ENCODE results near the gene CFAP97D1. TPM values are rescaled to one million over a fixed set of nuclear protein-coding genes. Genes with fewer than 3 reads are reported as not detected.

Gene CFAP97D1
- polyA plus RNA-seq, 2 of the 4 experiments (the other 2 are of a cell fraction): not detected

- WGBS (ENCODE audit: missing lambda C conversion rate): 5% methylated on average over 1 of the region's 1 CpG
- peak in 1 of 2 experiments; percentile 51 for DNase-seq (ENCODE audit: low read depth in 1 of 2, low spot score in 1 of 2)
- no peaks in the 10 kb centered on the region for H3K9me3 ChIP-seq
- peak overlapping the region; percentile 53 to 75; a peak in 5 of 6 replicates for H3K27ac ChIP-seq
- no peak overlapping the region; the same call in 2 of the 3 replicates for H3K4me3 ChIP-seq
- peak; percentile 46 for FAIRE-seq
- peaks cover 21% of the 10 kb centered on the region for H3K4me1 ChIP-seq
- H3K4me2 ChIP-seq: peak overlapping the region; percentile 61
- ATAC-seq: peak in 1 of 2 experiments; percentile 45; a peak in 3 of 6 replicates
- ChIA-PET CTCF (interaction anchor here (0.6 to 5.4 kb wide), 7 partner anchors 11 to 141 kb away, joined by 3 to 37 read pairs (median 4); partner anchors contain the start of gene CD300LG), POLR2A (no interaction called here)
- TF ChIP-seq CEBPB (IDR thresholded peaks at IDR 0.05): peak in 1 of 2 experiments; percentile 41; a peak in 1 of 4 replicates
- no peak for TF ChIP-seq FOSL2 (IDR thresholded peaks at IDR 0.05)
- TF ChIP-seq FOSL2 (CRISPR knock-in tag; IDR thresholded peaks at IDR 0.05): peak; percentile 55
- no peak for TF ChIP-seq ESRRA (IDR thresholded peaks at IDR 0.05; ENCODE audit: borderline replicate concordance, low read length)
- TF ChIP-seq FOSB (CRISPR knock-in tag; IDR thresholded peaks at IDR 0.05): no peak
- no peak for TF ChIP-seq JUN (IDR thresholded peaks at IDR 0.05)
- no peak for TF ChIP-seq EHMT2 (IDR thresholded peaks at IDR 0.05; ENCODE audit: low read depth)
Measured at GRCh38 chr17:43814714-43815113, 34.5 kb downstream of the CFAP97D1 start.

DNA sequence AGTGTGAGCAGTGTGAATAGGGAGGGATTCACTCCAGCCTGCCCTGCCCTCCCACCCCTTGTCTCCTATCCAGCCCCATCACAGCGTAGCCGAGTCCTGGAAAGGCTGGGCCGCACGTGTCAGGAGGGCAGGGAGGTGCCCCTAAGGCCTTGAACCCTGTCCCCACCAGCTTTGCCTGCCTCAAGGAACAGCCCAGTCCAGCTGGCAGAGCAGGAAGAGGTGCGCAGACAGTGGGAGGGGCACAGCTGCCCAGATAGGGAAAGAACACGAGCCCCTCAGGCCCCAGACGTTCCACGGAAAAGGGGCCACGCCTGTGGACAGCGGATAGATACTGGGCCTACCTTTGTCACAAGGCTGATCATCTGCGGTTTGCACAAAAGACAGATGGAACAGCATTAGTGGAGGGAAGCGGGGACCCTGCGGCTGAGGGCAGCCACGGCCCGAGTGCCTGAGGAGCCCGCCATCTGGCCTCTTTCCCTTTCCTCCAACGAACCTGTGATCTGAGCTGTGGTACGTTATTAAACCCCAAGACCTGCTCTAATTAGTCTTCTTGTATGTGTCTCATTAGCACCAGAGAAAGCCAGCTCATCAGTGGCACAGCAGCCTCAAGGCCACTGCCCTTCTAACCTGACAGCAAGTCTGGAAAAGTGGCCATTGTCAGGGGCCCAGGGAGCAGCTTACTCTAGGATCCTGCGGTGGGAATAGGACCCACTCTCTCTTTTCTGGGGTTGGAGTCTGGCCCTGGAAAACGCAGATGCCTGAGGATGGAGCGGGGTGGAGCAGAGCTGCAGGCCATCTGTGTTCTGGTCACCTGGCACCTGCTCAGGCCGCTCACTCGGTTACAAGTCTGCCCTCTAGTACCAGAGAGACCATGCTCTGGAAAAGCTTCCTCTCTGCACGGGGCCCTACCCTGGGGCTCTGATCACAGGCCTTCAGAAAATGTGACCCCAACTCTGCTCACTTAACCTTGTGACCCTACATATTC lies 36.4 kb downstream of the CFAP97D1 start:
- no peak for TF ChIP-seq EHF (CRISPR knock-in tag; IDR thresholded peaks at IDR 0.05)

GRCh38 chr17:43817826-43818225 lies 37.6 kb downstream of the CFAP97D1 start:
- FAIRE-seq (no peak), ATAC-seq (no peak), DNase-seq (ENCODE audit: low read depth in 1 of 2, low spot score in 1 of 2) (no peak)
- no peaks in the 10 kb centered on the region for H3K9me3 ChIP-seq
- 96% methylated on average over 9 of the region's 9 CpGs for WGBS (ENCODE audit: missing lambda C conversion rate)
- no peak overlapping the region for H3K4me2 ChIP-seq
- H3K4me3 ChIP-seq: no peak overlapping the region
- no peak for TF ChIP-seq CEBPB (IDR thresholded peaks at IDR 0.05)
- no peak for TF ChIP-seq MAZ (IDR thresholded peaks at IDR 0.05; ENCODE audit: borderline replicate concordance, low read depth, low read length)
- TF ChIP-seq TFCP2L1 (CRISPR knock-in tag; IDR thresholded peaks at IDR 0.05): no peak
- TF ChIP-seq, protein P1, sequence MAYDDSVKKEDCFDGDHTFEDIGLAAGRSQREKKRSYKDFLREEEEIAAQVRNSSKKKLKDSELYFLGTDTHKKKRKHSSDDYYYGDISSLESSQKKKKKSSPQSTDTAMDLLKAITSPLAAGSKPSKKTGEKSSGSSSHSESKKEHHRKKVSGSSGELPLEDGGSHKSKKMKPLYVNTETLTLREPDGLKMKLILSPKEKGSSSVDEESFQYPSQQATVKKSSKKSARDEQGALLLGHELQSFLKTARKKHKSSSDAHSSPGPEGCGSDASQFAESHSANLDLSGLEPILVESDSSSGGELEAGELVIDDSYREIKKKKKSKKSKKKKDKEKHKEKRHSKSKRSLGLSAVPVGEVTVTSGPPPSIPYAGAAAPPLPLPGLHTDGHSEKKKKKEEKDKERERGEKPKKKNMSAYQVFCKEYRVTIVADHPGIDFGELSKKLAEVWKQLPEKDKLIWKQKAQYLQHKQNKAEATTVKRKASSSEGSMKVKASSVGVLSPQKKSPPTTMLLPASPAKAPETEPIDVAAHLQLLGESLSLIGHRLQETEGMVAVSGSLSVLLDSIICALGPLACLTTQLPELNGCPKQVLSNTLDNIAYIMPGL (CRISPR knock-in tag; IDR thresholded peaks at IDR 0.05; ENCODE audit: borderline replicate concordance): no peak
- TF ChIP-seq RNF2 (IDR thresholded peaks at IDR 0.05; ENCODE audit: borderline replicate concordance, low read depth): no peak
- TF ChIP-seq RFX5 (IDR thresholded peaks at IDR 0.05): no peak
- TF ChIP-seq CHD2 (IDR thresholded peaks at IDR 0.05; ENCODE audit: low read length, partially characterized antibody): no peak
- no peak for TF ChIP-seq CBX2 (IDR thresholded peaks at IDR 0.05; ENCODE audit: borderline replicate concordance, low read depth)
- no peak for TF ChIP-seq ZFP36 (IDR thresholded peaks at IDR 0.05; ENCODE audit: borderline replicate concordance, partially characterized antibody)
- no peak for TF ChIP-seq MAFK (IDR thresholded peaks at IDR 0.05; ENCODE audit: partially characterized antibody)
- TF ChIP-seq, protein P2, sequence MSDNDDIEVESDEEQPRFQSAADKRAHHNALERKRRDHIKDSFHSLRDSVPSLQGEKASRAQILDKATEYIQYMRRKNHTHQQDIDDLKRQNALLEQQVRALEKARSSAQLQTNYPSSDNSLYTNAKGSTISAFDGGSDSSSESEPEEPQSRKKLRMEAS (IDR thresholded peaks at IDR 0.05): no peak
- no peak for TF ChIP-seq FOSL2 (IDR thresholded peaks at IDR 0.05)
- no peak for TF ChIP-seq FOSL2 (CRISPR knock-in tag; IDR thresholded peaks at IDR 0.05)
- TF ChIP-seq FOXS1 (CRISPR knock-in tag; IDR thresholded peaks at IDR 0.05): no peak
- CTCF ChIA-PET: interaction anchor here (0.7 to 5.4 kb wide), 15 partner anchors 10 to 241 kb away, joined by 3 to 37 read pairs (median 4); partner anchors contain the start of genes CD300LG and DUSP3
- POLR2A ChIA-PET: interaction anchor here (0.9 kb wide), 1 partner anchor 28 kb away, joined by 3 read pairs; no protein-coding TSS in a partner anchor
- H3K4me1 ChIP-seq: peaks cover 21% of the 10 kb centered on the region
- no peak overlapping the region for H3K27ac ChIP-seq

More for the DNA sequence above, 36.4 kb downstream of the CFAP97D1 start:
- H3K27ac ChIP-seq: peak overlapping the region in 1 of 2 experiments; percentile 75; a peak in 2 of 6 replicates
- peak in 1 of 2 experiments; percentile 5; a peak in 1 of 6 replicates for ATAC-seq
- POLR2A ChIA-PET: interaction anchor here (1.2 kb wide), 1 partner anchor 30 kb away, joined by 3 read pairs; no protein-coding TSS in a partner anchor
- CTCF ChIA-PET: interaction anchor here (0.6 to 5.4 kb wide), 13 partner anchors 8 to 143 kb away, joined by 3 to 37 read pairs (median 4); partner anchors contain the start of gene CD300LG
- no peak for DNase-seq (ENCODE audit: low read depth in 1 of 2, low spot score in 1 of 2)
- WGBS (ENCODE audit: missing lambda C conversion rate): 91% methylated on average over 22 of the region's 24 CpGs
- H3K4me1 ChIP-seq: peaks cover 21% of the 10 kb centered on the region
- no peak overlapping the region for H3K4me2 ChIP-seq
- no peak for FAIRE-seq
- no peak overlapping the region for H3K4me3 ChIP-seq
- no peaks in the 10 kb centered on the region for H3K9me3 ChIP-seq

All from A549 (cell line).